ENCODE results near the gene ACP5. TPM values are rescaled to one million over a fixed set of nuclear protein-coding genes. Genes with fewer than 3 reads are reported as not detected.
A peak's percentile ranks its signal among the peaks of the same experiment; 100 is the strongest.

The ACP5 gene
- total and polyA plus RNA-seq, 2 of the 4 experiments (the other 2 are of a cell fraction), result 0.54 to 1.2 TPM

GRCh38 chr19:11617180-11618062, 40.0 kb upstream of the ACP5 start:
- no peak overlapping the region for H3K4ac ChIP-seq (ENCODE audit: low read depth, low read length)
- H3K56ac ChIP-seq (ENCODE audit: extremely low read depth, insufficient read depth, low read length), result no peak overlapping the region
- peaks cover 26 to 37% of the 10 kb centered on the region in 2 experiments for H3K79me1 ChIP-seq (ENCODE audit: low read depth in 1 of 2, low read length in 2 of 2)
- DNase-seq (no peak), ATAC-seq (ENCODE audit: low read depth) (no peak)
- no peak overlapping the region for H2BK5ac ChIP-seq (ENCODE audit: low read depth, low read length, poor library complexity, severe bottlenecking)
- ChIA-PET CTCF (no interaction called here), POLR2A (ENCODE audit: unreplicated experiment) (no interaction called here)
- no peak overlapping the region for H2BK20ac ChIP-seq (ENCODE audit: low read depth, low read length)
- no peak overlapping the region for H4K91ac ChIP-seq (ENCODE audit: insufficient read depth, low read depth, low read length)
- H2BK15ac ChIP-seq (ENCODE audit: low read depth, low read length), result no peak overlapping the region
- no peak overlapping the region for H3K18ac ChIP-seq (ENCODE audit: low read depth, low read length)
- H4K8ac ChIP-seq (ENCODE audit: low read depth in 2 of 2, low read length in 2 of 2), result no peak overlapping the region
- H3K27ac ChIP-seq (ENCODE audit: insufficient read depth, low read length), result no peak overlapping the region
- dilution Hi-C loops (cut with HindIII; ENCODE audit: low sequenced_read_pairs, unreplicated experiment), result no loop called here
- no peak overlapping the region for H3K4me2 ChIP-seq (ENCODE audit: low read depth, low read length)
- H2BK120ac ChIP-seq (ENCODE audit: low read depth, low read length), result no peak overlapping the region
- in situ Hi-C loops (cut with MboI; ENCODE audit: low sequenced_read_pairs), result no loop called here
- H4K20me1 ChIP-seq (ENCODE audit: insufficient read depth, low read length), result no peaks in the 10 kb centered on the region; the same call in 1 of the 2 replicates
- TF ChIP-seq FOS (IDR thresholded peaks at IDR 0.05; ENCODE audit: low read depth, low read length), result no peak
- no peak for TF ChIP-seq RAD21 (IDR thresholded peaks at IDR 0.05; ENCODE audit: low read length)
- no peaks in the 10 kb centered on the region for H3K9me1 ChIP-seq (ENCODE audit: insufficient read depth, low read length)
- peaks cover 45% of the 10 kb centered on the region for H3K9me3 ChIP-seq (ENCODE audit: control insufficient read depth, insufficient read depth, low read length)
- BruUV-seq (replicated peaks), result TSS peak; percentile 53
- 100% methylated on average over 11 of the region's 19 CpGs; no CpG with 5 or more reads in 1 of the 2 experiments for WGBS, 2 experiments (ENCODE audit: extremely low coverage in 2 of 2, insufficient read length in 1 of 2)
- no peak overlapping the region for H3K23ac ChIP-seq (ENCODE audit: low read depth, low read length)
- H3K36me3 ChIP-seq (ENCODE audit: control insufficient read depth, insufficient read depth, low read length), result peaks cover 66% of the 10 kb centered on the region
- H3K14ac ChIP-seq (replicated peaks; ENCODE audit: low read depth, low read length), result no peak overlapping the region
- no peak overlapping the region for H2AK5ac ChIP-seq (ENCODE audit: low read depth, low read length)
- H3K4me1 ChIP-seq (ENCODE audit: control insufficient read depth, insufficient read depth, low read length), result no peaks in the 10 kb centered on the region; the same call in 1 of the 2 replicates
- H3K4me3 ChIP-seq (ENCODE audit: insufficient read depth, low read depth, low read length), result no peak overlapping the region
- intact Hi-C loops (cut with micrococcal nuclease), result no loop called here
- no peak overlapping the region for H4K5ac ChIP-seq (ENCODE audit: low read depth, low read length)
- H3K9ac ChIP-seq (ENCODE audit: low read depth, low read length), result no peak overlapping the region
- H2AK9ac ChIP-seq (replicated peaks; ENCODE audit: low read depth, low read length, poor library complexity), result no peak overlapping the region
- no peaks in the 10 kb centered on the region for H3K27me3 ChIP-seq (ENCODE audit: control insufficient read depth, insufficient read depth, low read length)
- no peak overlapping the region for H2AFZ ChIP-seq (replicated peaks; ENCODE audit: low read length, poor library complexity)

All from IMR-90 (cell line).